Measurements from ENCODE around the gene FARSB. TPM values are rescaled to one million over a fixed set of nuclear protein-coding genes. Genes with fewer than 3 reads are reported as not detected.
A peak's percentile ranks its signal among the peaks of the same experiment; 100 is the strongest.
"Not testable (repeated sequence)": the region's sequence is repeated elsewhere in the genome, so short reads cannot be mapped to it uniquely, and the experiment has no call there.

Gene FARSB
- 39.1 and 43.8 TPM in 2 replicates for total RNA-seq (2014; rRNA removed)
- 25.3 TPM for polyA plus RNA-seq (2012)

GRCh38 chr2:222655787-222656525 lies at the start of gene FARSB:
Gene FARSB, minus strand, starts transcription at chr2:222656092. Its CDS starts 19 bp downstream, at chr2:222656073.
- peak; percentile 93 for DNase-seq (ENCODE audit: low read depth)

GRCh38 chr2:222703886-222704285 lies 48.0 kb upstream of the FARSB start:
- DNase-seq (ENCODE audit: low read depth) = peak; percentile 38

GRCh38 chr2:222703091-222703490 lies 47.2 kb upstream of the FARSB start:
- no peak for DNase-seq (ENCODE audit: low read depth)

- no peak for DNase-seq (ENCODE audit: low read depth)
Observed at GRCh38 chr2:222701721-222702131, 45.8 kb upstream of the FARSB start.

- no peak for DNase-seq (ENCODE audit: low read depth)
Observed at GRCh38 chr2:222701233-222701632, 45.3 kb upstream of the FARSB start.

- DNase-seq (ENCODE audit: low read depth) = no peak
Observed at GRCh38 chr2:222698276-222698675, 42.4 kb upstream of the FARSB start.

- DNase-seq (ENCODE audit: low read depth) = peak; percentile 47
Observed at GRCh38 chr2:222693837-222694236, 37.9 kb upstream of the FARSB start.

GRCh38 chr2:222693413-222693812 lies 37.5 kb upstream of the FARSB start:
- DNase-seq (ENCODE audit: low read depth) = not testable (repeated sequence)

- DNase-seq (ENCODE audit: low read depth) = peak; percentile 67
Observed at GRCh38 chr2:222690564-222691200, 34.8 kb upstream of the FARSB start.

- DNase-seq (ENCODE audit: low read depth) = no peak
Observed at GRCh38 chr2:222689322-222689721, 33.4 kb upstream of the FARSB start.

- peak; percentile 35 for DNase-seq (ENCODE audit: low read depth)
Observed at GRCh38 chr2:222688917-222689316, 33.0 kb upstream of the FARSB start.

GRCh38 chr2:222686086-222686750 lies 30.3 kb upstream of the FARSB start:
- DNase-seq (ENCODE audit: low read depth) = no peak

- no peak for DNase-seq (ENCODE audit: low read depth)
Observed at GRCh38 chr2:222683805-222684204, 27.9 kb upstream of the FARSB start.

GRCh38 chr2:222677981-222678380 lies 22.1 kb upstream of the FARSB start:
- DNase-seq (ENCODE audit: low read depth) = no peak

GRCh38 chr2:222673883-222674282 lies 18.0 kb upstream of the FARSB start:
- no peak for DNase-seq (ENCODE audit: low read depth)

GRCh38 chr2:222673273-222673672 lies 17.4 kb upstream of the FARSB start:
- no peak for DNase-seq (ENCODE audit: low read depth)

- no peak for DNase-seq (ENCODE audit: low read depth)
Observed at GRCh38 chr2:222672068-222672401, 16.1 kb upstream of the FARSB start.

- DNase-seq (ENCODE audit: low read depth) = no peak
Observed at GRCh38 chr2:222671259-222672067, 15.6 kb upstream of the FARSB start, which contains the start of gene MOGAT1. Gene MOGAT1, plus strand, starts transcription at chr2:222671658. Its CDS starts 128 bp downstream, at chr2:222671786.

- DNase-seq (ENCODE audit: low read depth) = no peak
Observed at GRCh38 chr2:222670191-222671038, 14.5 kb upstream of the FARSB start.

- DNase-seq (ENCODE audit: low read depth) = no peak
Observed at GRCh38 chr2:222669353-222669752, 13.5 kb upstream of the FARSB start.
